ENCODE data around the gene IGLL5.

The IGLL5 gene

GRCh38 chr22:22906907-22907550, 19.4 kb downstream of the IGLL5 start:
- no peak for TF ChIP-seq CTCF (IDR thresholded peaks at IDR 0.05; ENCODE audit: poor library complexity, severe bottlenecking)
- ATAC-seq (ENCODE audit: low read depth) = no peak
- H3K9me3 ChIP-seq (ENCODE audit: severe bottlenecking) = peaks cover 2% of the 10 kb centered on the region
- no peak for DNase-seq (ENCODE audit: low spot score)
- no peak overlapping the region for H3K4me3 ChIP-seq (ENCODE audit: severe bottlenecking)
- no peak overlapping the region for H3K27ac ChIP-seq (ENCODE audit: poor library complexity, severe bottlenecking)
- no peaks in the 10 kb centered on the region for H3K4me1 ChIP-seq (ENCODE audit: insufficient read depth, poor library complexity, severe bottlenecking)
- no peaks in the 10 kb centered on the region for H3K36me3 ChIP-seq (ENCODE audit: low read depth)
- peaks cover 12% of the 10 kb centered on the region for H3K27me3 ChIP-seq (ENCODE audit: insufficient read depth, poor library complexity, severe bottlenecking)

GRCh38 chr22:22907551-22908494, 20.2 kb downstream of the IGLL5 start:
- no peaks in the 10 kb centered on the region for H3K36me3 ChIP-seq (ENCODE audit: low read depth)
- H3K4me1 ChIP-seq (ENCODE audit: insufficient read depth, poor library complexity, severe bottlenecking) = no peaks in the 10 kb centered on the region
- no peak overlapping the region for H3K27ac ChIP-seq (ENCODE audit: poor library complexity, severe bottlenecking)
- H3K4me3 ChIP-seq (ENCODE audit: severe bottlenecking) = no peak overlapping the region
- no peak for ATAC-seq (ENCODE audit: low read depth)
- no peak for DNase-seq (ENCODE audit: low spot score)
- peaks cover 2% of the 10 kb centered on the region for H3K9me3 ChIP-seq (ENCODE audit: severe bottlenecking)
- H3K27me3 ChIP-seq (ENCODE audit: insufficient read depth, poor library complexity, severe bottlenecking) = peaks cover 13% of the 10 kb centered on the region
- no peak for TF ChIP-seq CTCF (IDR thresholded peaks at IDR 0.05; ENCODE audit: poor library complexity, severe bottlenecking)

- no peaks in the 10 kb centered on the region for H3K36me3 ChIP-seq (ENCODE audit: low read depth)
- no peaks in the 10 kb centered on the region for H3K4me1 ChIP-seq (ENCODE audit: insufficient read depth, poor library complexity, severe bottlenecking)
- H3K27me3 ChIP-seq (ENCODE audit: insufficient read depth, poor library complexity, severe bottlenecking) = peaks cover 14% of the 10 kb centered on the region
- H3K9me3 ChIP-seq (ENCODE audit: severe bottlenecking) = peaks cover 3% of the 10 kb centered on the region
- DNase-seq (ENCODE audit: low spot score) (no peak), ATAC-seq (ENCODE audit: low read depth) (no peak)
- no peak overlapping the region for H3K27ac ChIP-seq (ENCODE audit: poor library complexity, severe bottlenecking)
- no peak overlapping the region for H3K4me3 ChIP-seq (ENCODE audit: severe bottlenecking)
- TF ChIP-seq CTCF (IDR thresholded peaks at IDR 0.05; ENCODE audit: poor library complexity, severe bottlenecking) = no peak
Measured at GRCh38 chr22:22908495-22908861, 20.9 kb downstream of the IGLL5 start.

GRCh38 chr22:22908941-22909604, 21.5 kb downstream of the IGLL5 start:
- DNase-seq (ENCODE audit: low spot score) = no peak
- H3K36me3 ChIP-seq (ENCODE audit: low read depth) = no peaks in the 10 kb centered on the region
- H3K9me3 ChIP-seq (ENCODE audit: severe bottlenecking) = peaks cover 4% of the 10 kb centered on the region
- TF ChIP-seq CTCF (IDR thresholded peaks at IDR 0.05; ENCODE audit: poor library complexity, severe bottlenecking) = no peak
- H3K27ac ChIP-seq (ENCODE audit: poor library complexity, severe bottlenecking) = no peak overlapping the region
- no peak overlapping the region for H3K4me3 ChIP-seq (ENCODE audit: severe bottlenecking)
- ATAC-seq (ENCODE audit: low read depth) = no peak
- H3K27me3 ChIP-seq (ENCODE audit: insufficient read depth, poor library complexity, severe bottlenecking) = peaks cover 14% of the 10 kb centered on the region
- H3K4me1 ChIP-seq (ENCODE audit: insufficient read depth, poor library complexity, severe bottlenecking) = no peaks in the 10 kb centered on the region

All from RWPE2 (cell line).